HuH-7.5 (cell line): ENCODE data around the gene BICD2.
A peak's percentile ranks its signal among the peaks of the same experiment; 100 is the strongest.

Source experiments
- DNase-seq: peaks from one replicate; pipeline ENCODE4 v3.0.0; 2011; ENCODE audit warnings: low spot score

BICD2 gene

GRCh38 chr9:92714787-92715487 lies 49.7 kb downstream of the BICD2 start:
- DNase-seq = no peak

DNA sequence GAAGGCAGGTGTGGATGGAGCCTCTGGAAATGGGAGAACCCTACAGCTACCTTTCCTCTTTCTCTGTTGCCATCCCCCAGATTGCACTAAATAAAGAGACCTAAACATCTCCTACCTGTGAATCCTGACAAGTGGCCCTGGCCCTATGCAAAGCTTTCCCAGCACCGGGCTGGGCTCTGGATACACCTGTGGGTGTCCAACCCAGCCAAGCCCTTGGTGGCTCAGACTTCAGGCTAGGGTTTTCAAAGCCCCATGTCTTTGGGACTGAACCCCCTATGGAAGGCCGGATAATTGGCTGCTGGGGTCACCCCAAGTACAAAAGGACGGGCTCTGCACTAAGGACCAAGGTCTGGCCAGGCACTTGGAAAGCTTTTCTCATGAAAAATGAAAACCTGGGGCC lies 50.6 kb downstream of the BICD2 start:
- DNase-seq = peak; percentile 2

DNA sequence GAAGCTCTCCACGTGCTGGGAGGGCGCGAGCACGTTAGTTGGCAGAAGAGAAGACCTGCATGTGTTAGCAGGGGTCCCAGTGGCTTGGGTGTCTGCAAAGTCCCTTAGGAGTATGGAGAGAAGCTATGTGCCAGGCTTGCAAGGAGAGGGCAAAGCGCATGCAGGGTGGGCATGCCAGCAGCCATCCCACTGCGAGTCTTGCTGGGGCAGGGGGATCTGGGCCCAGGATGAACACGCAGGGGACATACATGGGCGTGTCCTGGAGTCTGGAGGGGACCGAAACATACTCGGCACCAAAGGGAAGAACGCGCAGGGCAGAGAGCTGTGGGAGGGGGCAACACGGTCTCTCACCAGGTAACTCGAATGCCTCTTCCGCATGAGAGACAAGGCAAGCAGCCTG lies 51.1 kb downstream of the BICD2 start:
- no peak for DNase-seq

GRCh38 chr9:92712767-92713166 lies 51.9 kb downstream of the BICD2 start:
- no peak for DNase-seq

DNA sequence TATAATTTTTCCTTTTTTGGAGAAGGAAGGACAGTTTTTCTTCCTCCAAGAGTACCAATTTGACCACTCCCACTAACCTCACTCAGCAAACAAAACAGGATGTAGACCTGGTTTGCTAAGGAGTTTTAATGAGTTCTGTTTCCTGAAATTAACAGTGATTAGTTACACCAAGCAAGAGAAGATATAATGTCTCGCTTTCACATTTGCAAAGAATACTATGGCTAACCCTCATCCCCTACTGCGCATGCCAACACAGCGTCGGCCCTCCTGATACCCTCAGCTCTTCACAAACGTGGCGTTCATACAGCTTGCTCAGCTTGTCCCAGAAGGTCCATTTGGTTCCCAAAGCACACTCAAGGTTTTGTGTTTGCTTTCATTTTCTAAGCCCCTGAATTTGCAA lies 52.8 kb downstream of the BICD2 start:
- no peak for DNase-seq

DNA sequence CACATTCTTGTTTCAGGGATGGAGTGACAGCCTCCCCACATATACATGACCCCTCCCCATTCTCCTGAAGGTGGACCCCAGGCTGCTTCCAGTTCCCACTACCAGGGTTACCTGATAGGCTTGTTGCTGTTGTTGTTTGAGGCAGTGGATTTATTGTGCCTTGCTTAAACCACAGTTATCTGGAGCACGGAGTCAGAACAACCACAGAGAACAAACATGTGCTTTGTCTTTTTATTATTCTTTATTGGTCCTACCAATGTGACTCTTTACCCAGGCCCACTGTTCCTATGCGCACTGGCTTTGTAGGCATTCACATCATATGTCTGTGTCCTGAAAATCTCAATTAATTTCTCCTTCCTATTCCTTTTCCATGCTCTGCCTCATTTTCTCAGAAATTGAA lies 53.5 kb downstream of the BICD2 start:
- DNase-seq = no peak

- DNase-seq = no peak
Observed at GRCh38 chr9:92710368-92710767, 54.3 kb downstream of the BICD2 start.

- no peak for DNase-seq
Observed at GRCh38 chr9:92709954-92710353, 54.7 kb downstream of the BICD2 start.

DNA sequence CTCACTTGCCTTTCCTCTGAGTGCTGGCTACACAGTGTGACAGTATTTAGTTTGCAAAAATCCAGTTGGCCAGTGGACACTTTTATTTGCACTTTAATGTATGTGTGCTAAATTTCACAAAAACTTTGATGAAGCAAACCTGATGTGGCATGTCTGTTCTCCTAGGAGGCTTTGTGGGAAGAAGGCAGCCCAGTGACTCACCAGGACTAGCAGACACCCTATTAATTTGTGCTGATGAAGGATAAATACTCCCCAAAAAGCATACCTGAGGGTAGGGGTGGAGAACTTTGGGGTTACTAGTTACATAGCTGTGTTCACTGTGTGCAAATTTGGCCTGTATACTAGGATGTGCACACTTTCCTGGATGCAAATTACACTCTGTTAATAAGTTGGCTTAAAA lies 55.4 kb downstream of the BICD2 start:
- no peak for DNase-seq

DNA sequence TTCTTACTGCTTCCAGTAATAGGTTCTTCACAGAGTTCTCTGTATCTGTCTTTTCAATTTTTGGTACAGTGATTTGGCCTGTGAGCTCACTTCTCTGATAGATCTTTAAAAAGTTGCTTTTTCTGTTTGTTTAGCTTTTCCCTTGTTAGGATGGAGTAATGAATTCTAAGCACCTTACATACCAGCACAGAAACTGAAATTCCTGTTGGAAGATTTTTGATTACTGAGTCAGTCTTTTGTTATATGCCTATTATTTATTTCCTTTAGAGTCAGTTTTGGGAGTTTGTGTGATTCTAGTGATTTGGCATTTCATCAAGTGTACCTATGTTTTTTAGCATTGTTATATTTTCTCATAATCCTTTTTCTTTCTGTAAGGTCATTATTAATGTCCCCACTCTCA lies 57.1 kb downstream of the BICD2 start:
- DNase-seq = no peak

- no peak for DNase-seq
Observed at GRCh38 chr9:92706218-92706940, 58.3 kb downstream of the BICD2 start.

DNA sequence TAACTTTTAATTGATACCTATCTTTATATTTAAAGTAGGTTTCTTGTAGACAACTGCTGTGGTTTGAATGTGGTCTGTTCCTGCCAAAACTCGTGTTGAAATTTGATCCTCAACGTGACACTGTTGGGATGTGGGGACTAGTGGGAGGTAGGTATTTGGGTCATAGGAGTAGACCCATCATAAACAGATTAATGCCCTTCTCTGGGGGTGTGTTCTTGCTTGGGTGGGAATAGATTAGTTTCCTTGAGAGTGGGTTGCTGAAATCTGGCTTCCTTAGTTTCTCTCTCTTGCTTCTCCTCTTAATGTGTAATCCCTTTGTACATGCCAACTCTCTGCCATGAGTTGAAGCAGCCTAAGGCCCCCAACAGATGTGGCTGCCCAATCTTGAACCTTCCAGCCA lies 60.1 kb downstream of the BICD2 start:
- DNase-seq = no peak

DNA sequence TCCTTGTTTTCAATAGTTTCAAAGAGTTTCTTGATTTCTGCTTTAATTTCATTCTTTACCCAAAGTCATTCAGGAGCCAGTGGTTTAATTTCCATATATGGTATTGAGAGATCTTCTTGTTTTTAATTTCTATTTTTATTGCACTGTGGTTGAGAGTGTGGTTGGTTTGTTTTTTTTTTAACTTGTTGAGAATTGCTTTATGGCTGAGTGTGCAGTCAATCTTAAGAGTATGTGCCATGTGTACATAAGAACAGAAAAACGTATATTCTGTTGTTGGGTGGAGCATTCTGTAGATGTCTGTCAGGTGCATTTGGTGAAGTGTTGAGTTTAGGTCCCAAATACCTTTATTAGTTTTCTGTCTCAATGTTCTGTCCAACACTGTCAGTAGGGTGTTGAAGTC lies 68.0 kb downstream of the BICD2 start:
- no peak for DNase-seq

DNA sequence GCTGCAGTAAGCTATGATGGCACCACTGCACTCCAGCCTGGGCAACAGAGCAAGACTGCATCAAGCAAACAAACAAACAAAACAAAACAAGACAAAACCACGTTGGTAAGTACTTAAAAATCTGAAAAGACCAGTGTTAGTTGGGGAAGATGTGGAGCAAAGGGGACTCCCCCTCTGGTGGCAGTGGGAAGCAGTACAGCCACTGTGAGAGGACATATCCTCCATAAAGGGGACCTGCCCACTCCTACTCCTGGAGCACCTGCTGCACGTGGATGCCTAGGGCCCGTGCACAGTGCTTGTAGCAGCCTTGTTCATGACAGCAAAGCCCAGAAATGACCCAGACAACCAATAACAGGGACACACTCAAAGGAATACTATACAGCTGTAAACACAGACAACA lies 77.7 kb downstream of the BICD2 start:
- DNase-seq = no peak

GRCh38 chr9:92685022-92685421 lies 79.6 kb downstream of the BICD2 start:
- DNase-seq = no peak

- no peak for DNase-seq
Observed at GRCh38 chr9:92682269-92682668, 82.4 kb downstream of the BICD2 start.

DNA sequence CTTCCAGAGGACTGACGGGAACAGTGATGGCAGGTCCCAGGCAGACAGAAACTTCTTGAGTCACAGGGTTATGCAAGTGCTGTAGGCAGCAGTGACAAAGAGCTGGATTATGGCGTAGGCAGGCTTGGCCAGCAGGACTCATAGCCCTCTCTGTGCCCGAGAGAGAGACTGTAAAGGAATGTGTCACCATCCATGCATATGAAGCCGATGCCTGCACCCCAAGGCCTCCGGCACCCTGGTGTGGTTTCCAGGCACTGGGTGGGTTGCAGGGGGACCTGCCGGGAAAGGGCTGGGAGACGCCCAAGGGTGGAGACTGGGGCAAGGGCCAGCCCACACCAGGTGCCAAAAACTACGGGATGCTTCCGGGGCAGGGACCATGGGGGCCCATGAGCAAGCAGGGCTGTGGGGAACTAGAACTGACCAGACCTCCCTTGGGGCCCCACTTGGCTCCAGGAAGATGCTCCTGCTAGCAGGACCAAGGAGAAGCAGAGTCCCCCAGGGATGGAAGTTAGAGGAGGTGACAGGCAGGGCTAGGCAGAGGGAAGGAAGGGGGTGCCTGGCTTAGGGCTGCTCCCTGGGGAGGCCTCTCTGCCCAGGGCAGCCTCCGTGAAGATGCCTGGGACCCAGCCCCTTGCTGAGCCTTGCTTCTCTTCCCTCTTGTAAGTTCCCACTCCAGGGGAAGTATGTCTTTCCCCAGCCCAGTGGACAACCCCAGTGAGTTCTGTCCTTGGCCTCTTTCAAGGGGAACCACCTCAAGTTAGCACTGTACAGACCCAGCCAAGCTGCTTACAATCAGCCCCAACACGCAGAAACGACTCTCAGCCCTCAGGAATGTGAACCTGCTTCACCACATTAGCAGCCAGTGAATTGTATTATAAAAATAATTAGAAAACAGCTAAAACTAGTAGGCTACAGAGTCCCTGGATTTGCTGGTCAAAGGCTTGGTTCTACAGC lies 84.2 kb downstream of the BICD2 start:
- DNase-seq = no peak

- no peak for DNase-seq
Observed at GRCh38 chr9:92679413-92680165, 85.0 kb downstream of the BICD2 start.

- no peak for DNase-seq
Observed at GRCh38 chr9:92671323-92671722, 93.3 kb downstream of the BICD2 start.

DNA sequence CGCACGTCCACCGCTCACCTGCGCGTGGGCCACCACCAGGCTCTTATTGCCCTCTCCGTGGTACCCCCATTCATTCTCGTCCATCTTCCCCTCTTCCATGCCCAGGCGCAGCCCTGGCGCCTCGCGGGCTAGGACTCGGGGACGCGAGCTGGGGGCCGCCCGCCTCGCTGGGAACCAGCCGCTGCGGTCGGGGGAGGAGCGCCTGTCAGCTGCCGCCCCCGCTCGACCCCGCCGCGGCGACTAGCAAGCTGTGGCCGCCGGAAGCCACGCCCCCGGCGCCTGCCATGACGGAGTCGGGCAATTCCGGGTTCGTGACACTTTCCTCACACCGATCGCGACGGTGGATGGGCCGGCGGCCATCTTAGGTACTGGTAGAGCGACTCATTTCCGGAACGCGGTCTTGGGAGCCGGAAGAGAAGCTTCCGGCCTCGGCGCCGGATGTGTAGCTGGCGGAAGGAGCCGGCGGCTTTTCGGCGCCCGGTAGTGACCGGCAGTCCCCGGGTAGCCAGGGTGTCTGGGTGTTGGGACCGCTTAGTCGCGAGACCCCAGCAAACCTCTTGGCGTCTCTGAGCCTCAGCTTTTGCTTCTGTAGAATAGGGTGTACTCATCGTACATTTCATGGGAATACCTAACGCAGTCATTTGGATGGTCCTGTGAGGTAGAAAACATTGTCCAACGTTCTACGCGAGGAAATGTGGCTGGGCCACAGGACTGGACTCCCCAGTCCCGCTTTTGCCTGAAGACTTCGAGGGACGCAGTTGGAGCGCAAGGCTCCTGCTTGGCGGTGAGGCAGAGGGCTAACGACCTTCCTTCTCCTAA lies 94.5 kb downstream of the BICD2 start, which contains the start of gene IPPK:
IPPK (minus strand) TSS at position 242 of the 819 bp plus-strand sequence; CDS start at position 99, 143 bp downstream.
- DNase-seq = peak; percentile 96

DNA sequence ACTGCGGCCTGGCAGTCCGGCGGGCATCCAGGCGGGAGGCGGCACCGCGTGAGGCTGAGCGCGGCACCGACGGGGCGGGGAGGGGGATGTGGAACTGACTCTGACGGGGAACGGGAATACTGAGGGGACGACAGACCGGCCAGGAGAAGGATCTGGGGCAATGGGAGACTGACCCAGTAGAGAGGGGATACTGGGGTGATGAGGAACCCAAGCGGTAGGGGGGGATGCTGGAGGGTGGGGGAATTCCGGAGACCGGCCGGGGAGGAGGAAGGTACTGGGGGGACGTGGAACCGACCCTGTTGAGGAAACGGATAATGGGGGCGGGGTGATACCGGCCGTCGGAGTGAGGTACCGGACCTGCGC lies 95.1 kb downstream of the BICD2 start:
- DNase-seq = no peak
